Dendritic cell treated with granulocyte-macrophage colony-stimulating factor and Interleukin-4, amounts not matched to agents 40 ng/mL and 50 ng/mL, for 4 days (primary cell): ENCODE results near the gene IRX1.

Source experiments
- H3K27ac Mint-ChIP-seq: one replicate; pipeline ENCODE4 v1.8.0; 2022; ENCODE audit warnings: mild to moderate bottlenecking, mixed read lengths
- H3K27me3 Mint-ChIP-seq: one replicate; pipeline ENCODE4 v1.8.0; 2022; ENCODE audit warnings: mild to moderate bottlenecking, mixed read lengths
- H3K36me3 Mint-ChIP-seq: one replicate; pipeline ENCODE4 v1.8.0; 2022; ENCODE audit warnings: low read depth, mixed read lengths
- H3K4me1 Mint-ChIP-seq: one replicate; pipeline ENCODE4 v1.8.0; 2022; ENCODE audit warnings: low read depth, mixed read lengths
- H3K4me3 Mint-ChIP-seq: one replicate; pipeline ENCODE4 v1.8.0; 2022; ENCODE audit warnings: mild to moderate bottlenecking, moderate library complexity, mixed read lengths
- H3K9me3 Mint-ChIP-seq: one replicate; pipeline ENCODE4 v1.8.0; 2022; ENCODE audit warnings: mixed read lengths
- intact Hi-C: fragments of 100-400 bp; cut with micrococcal nuclease; formaldehyde crosslinking; loops from one replicate; pipeline ENCODE4 v1.15.0; 2022

Gene IRX1

DNA sequence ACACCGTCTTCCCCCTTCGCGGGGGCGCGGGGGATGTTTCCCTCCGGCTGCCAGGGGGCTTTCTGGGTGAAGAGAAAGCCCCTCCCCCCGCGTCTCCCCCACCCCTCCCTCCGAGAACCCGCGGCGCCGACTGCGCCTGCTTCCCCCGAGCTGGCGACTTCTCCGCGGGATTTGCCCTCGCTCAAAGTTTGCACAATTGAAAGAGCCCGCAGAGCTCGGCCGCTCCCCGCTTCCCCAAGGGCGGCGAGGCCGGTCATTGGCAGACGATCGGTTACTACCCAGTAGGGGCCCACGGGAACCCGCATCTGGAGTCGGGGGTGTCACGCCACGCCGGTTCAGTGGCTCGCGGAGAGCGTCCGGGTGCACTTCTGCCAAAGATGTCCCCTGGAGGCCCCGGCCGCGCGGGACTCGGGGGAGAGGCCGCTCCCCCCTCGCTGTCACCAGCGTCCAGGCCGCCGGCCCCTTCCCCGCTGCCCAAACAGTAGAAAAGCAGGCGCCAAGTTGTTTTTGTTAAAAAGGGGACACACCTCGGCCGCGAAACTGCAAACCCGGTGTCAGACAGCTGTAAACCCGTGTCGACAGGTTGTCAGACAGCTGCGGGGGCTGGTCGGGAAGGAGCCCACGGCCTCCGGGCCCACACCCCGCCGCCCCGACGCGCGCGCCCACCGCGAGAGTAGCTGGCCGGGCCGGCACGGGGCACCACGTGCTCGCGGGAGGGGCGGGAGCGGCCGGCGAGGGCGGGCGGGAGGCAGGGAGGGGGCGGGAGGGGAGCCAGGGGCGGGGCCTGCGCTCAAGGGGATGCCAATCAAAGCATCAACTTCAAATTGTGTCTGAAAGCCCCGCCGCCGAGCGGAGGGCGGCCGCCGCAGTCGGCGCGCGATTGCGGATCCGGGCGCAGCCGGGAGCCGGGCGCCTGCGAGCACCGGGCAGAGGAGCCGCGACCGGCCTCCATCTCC is at the start of gene IRX1:
TSS of gene IRX1 (plus strand) at position 827 of the 956 bp plus-strand sequence. CDS start 274 bp downstream, outside the sequence.
- H3K27me3 Mint-ChIP-seq = peaks cover 93% of the 10 kb centered on the region
- H3K27ac Mint-ChIP-seq = no peak within 1 kb of the TSS
- no peaks in the 10 kb centered on the region for H3K4me1 Mint-ChIP-seq
- intact Hi-C loops = no loop called here
- no peaks in the 10 kb centered on the region for H3K9me3 Mint-ChIP-seq
- no peak within 1 kb of the TSS for H3K4me3 Mint-ChIP-seq
- no peaks in the 10 kb centered on the region for H3K36me3 Mint-ChIP-seq

GRCh38 chr5:3546028-3546427 is 49.6 kb upstream of the IRX1 start:
- Mint-ChIP-seq H3K9me3 (no peaks in the 10 kb centered on the region), H3K27me3 (no peaks in the 10 kb centered on the region), H3K36me3 (no peaks in the 10 kb centered on the region), H3K27ac (no peak overlapping the region), H3K4me3 (no peak overlapping the region), H3K4me1 (no peaks in the 10 kb centered on the region)
- intact Hi-C loops = no loop called here

DNA sequence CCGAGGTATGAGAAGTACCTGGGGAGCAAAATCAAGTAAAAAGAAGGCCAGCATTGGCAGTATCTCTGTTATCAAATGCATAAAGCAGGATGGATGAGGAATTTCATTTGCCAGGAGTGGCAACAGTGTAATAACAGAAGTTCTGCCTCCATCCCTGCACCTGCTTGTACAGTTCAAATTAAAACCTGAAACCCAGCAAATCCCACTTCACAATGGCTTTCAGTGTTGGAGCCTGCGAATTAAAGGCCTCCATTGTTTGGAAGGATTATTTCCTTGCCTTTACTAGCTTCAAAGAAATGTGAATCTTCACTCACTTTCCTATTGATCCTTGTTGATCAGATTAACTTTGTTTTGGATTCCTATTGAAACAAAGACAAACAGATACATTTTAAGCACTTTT is 31.5 kb upstream of the IRX1 start:
- H3K9me3 Mint-ChIP-seq = peaks cover 11% of the 10 kb centered on the region
- no peak overlapping the region for H3K4me3 Mint-ChIP-seq
- no peaks in the 10 kb centered on the region for H3K27me3 Mint-ChIP-seq
- H3K36me3 Mint-ChIP-seq = no peaks in the 10 kb centered on the region
- no peak overlapping the region for H3K27ac Mint-ChIP-seq
- H3K4me1 Mint-ChIP-seq = no peaks in the 10 kb centered on the region
- intact Hi-C loops = no loop called here

DNA sequence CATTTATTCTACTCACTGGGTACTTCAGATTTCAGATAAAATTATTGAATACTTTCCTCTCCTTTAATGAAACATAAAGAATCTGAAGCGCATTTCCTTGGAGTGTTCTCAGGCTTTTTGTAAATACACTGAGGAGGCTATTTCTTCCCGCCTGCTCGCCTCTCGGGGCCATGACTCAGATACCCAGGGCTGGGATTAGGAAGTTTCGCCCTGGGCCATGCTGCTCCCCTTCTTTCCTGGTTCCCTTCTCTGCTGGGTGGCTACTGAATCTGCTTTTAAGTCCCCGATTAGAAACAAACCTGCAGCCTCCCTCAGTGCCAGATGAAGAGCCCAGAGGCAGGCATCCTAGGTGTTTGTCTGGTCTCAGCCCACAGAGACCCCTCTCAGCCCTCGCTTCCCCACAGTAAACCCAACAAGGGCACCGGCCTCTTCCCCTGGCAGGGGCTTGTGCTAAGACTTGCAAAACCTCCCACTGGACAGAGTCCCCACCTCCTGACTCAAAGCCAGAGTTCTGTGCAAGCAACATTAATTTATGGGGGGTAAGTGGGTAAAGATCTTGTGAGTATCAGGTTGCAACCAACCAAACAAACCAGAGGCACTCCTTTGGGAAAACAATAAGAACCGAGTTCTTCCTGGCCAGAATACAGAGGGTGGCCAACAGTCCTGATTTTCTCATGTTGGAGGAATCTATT is 30.7 kb upstream of the IRX1 start:
- Mint-ChIP-seq H3K27ac (no peak overlapping the region), H3K36me3 (no peaks in the 10 kb centered on the region), H3K4me1 (no peaks in the 10 kb centered on the region), H3K4me3 (no peak overlapping the region), H3K27me3 (no peaks in the 10 kb centered on the region), H3K9me3 (peaks cover 10% of the 10 kb centered on the region)
- intact Hi-C loops = no loop called here

DNA sequence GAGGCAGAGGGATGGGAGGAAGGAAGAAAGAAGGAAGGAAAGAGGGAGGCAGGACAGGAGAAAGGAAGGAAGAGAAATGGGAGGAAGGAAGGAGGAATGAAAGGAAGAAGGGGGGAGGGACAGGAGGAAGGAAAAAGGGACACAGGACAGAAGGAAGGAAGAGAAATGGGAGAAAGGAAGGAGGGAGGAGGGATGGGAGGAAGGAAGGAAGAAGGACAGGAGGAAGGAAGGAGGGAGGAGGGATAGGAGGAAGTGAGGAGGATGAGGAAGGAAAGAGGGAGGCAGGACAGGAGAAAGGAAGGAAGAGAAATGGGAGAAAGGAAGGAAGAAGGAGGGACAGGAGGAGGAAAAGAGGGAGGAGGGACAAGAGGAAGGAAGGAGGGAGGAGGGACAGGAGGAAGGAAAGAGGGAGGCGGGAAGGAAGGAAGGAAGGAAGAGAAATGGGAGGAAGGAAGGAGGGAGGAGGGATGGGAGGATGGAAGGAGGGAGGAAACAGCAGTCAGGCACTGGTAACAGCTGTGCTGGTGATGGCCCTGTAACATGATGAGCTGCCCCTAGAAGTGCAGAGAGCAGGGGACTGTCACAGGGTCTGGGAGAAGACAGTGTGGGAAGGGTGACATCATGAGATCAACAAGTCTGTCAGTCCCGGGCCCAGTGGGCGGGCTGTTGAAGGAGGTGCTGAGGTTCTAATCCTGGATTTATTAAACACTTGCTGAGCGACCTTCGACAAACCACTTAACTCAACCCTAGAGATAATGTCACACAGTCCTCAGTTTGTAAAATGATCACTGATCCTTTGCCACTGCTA is 10.7 kb upstream of the IRX1 start:
- intact Hi-C loops = no loop called here
- H3K36me3 Mint-ChIP-seq = no peaks in the 10 kb centered on the region
- no peaks in the 10 kb centered on the region for H3K4me1 Mint-ChIP-seq
- peaks cover 12% of the 10 kb centered on the region for H3K9me3 Mint-ChIP-seq
- no peak overlapping the region for H3K4me3 Mint-ChIP-seq
- H3K27ac Mint-ChIP-seq = no peak overlapping the region
- H3K27me3 Mint-ChIP-seq = peaks cover 23% of the 10 kb centered on the region

- Mint-ChIP-seq H3K4me1 (no peaks in the 10 kb centered on the region), H3K4me3 (no peak overlapping the region), H3K36me3 (no peaks in the 10 kb centered on the region), H3K27ac (no peak overlapping the region), H3K9me3 (no peaks in the 10 kb centered on the region), H3K27me3 (peaks cover 69% of the 10 kb centered on the region)
- intact Hi-C loops = no loop called here
These were observed 5.3 kb upstream of the IRX1 start for GRCh38 chr5:3590161-3590966.

GRCh38 chr5:3590967-3591900 is 4.4 kb upstream of the IRX1 start:
- H3K27me3 Mint-ChIP-seq = peaks cover 71% of the 10 kb centered on the region
- no peaks in the 10 kb centered on the region for H3K4me1 Mint-ChIP-seq
- H3K4me3 Mint-ChIP-seq = no peak overlapping the region
- no peak overlapping the region for H3K27ac Mint-ChIP-seq
- H3K9me3 Mint-ChIP-seq = no peaks in the 10 kb centered on the region
- no peaks in the 10 kb centered on the region for H3K36me3 Mint-ChIP-seq
- intact Hi-C loops = no loop called here

GRCh38 chr5:3592298-3592697 is 3.3 kb upstream of the IRX1 start:
- Mint-ChIP-seq H3K36me3 (no peaks in the 10 kb centered on the region), H3K9me3 (no peaks in the 10 kb centered on the region), H3K27me3 (peaks cover 82% of the 10 kb centered on the region), H3K27ac (no peak overlapping the region), H3K4me1 (no peaks in the 10 kb centered on the region), H3K4me3 (no peak overlapping the region)
- intact Hi-C loops = no loop called here

GRCh38 chr5:3593771-3594509 is 1.7 kb upstream of the IRX1 start:
- Mint-ChIP-seq H3K9me3 (no peaks in the 10 kb centered on the region), H3K36me3 (no peaks in the 10 kb centered on the region), H3K4me1 (no peaks in the 10 kb centered on the region), H3K27me3 (peaks cover 93% of the 10 kb centered on the region), H3K27ac (no peak overlapping the region), H3K4me3 (no peak overlapping the region)
- intact Hi-C loops = no loop called here

DNA sequence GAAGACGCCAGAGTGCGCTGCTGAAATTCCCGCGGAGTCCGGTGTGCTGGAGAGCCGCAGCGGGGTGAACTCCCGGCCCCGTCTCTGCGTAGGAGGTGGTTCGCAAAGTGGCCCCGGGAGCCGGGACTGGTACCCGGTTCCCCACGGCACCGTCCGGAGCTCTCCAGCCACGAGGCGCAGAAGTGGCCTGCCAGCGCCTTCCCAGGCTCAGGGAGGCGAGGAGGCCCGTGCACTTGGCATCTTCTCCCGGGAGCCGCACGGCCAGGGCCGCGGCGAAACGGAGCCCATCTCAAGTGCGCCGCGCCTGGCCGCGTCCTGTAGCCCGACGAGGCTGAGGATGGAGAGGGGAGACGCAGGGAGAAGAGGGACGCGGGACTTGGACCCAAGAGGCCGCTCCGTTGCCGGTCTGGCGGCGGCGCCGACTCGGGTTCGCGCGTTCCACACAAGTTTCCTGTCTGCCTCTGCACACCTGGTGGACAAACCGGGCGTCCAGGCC is 1.1 kb upstream of the IRX1 start:
- H3K27me3 Mint-ChIP-seq = peaks cover 93% of the 10 kb centered on the region
- no peaks in the 10 kb centered on the region for H3K4me1 Mint-ChIP-seq
- H3K9me3 Mint-ChIP-seq = no peaks in the 10 kb centered on the region
- H3K4me3 Mint-ChIP-seq = no peak overlapping the region
- no peaks in the 10 kb centered on the region for H3K36me3 Mint-ChIP-seq
- H3K27ac Mint-ChIP-seq = no peak overlapping the region
- intact Hi-C loops = no loop called here

DNA sequence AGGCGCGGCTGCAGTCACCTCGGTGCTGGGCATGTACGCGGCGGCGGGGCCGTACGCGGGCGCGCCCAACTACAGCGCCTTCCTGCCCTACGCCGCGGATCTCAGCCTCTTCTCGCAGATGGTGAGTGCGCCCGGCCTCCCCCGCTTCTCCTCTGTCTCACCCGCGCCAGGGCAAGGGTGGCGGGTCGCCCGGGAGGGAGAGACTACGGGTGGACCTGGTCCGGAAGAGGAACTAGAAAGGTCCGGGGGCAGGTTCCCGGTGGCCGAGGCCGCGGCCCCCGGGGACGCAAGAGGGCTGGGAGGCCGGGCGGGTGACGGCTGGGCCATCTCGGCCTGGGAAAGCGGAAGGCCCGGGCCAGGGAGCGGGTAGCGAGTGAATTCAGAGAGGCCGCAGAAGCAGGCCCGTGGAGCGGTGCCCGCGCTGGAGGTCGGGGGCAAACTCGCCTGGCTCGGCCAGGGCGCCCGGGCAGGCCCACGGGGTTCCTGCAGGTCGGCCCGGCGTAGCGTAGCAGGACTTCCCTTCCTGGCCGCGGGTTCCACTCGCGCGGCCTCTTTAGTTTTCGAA is 711 bp downstream of the IRX1 start:
- Mint-ChIP-seq H3K27ac (no peak overlapping the region), H3K36me3 (no peaks in the 10 kb centered on the region), H3K27me3 (peaks cover 93% of the 10 kb centered on the region), H3K4me3 (no peak overlapping the region), H3K9me3 (no peaks in the 10 kb centered on the region), H3K4me1 (no peaks in the 10 kb centered on the region)
- intact Hi-C loops = no loop called here

- Mint-ChIP-seq H3K27ac (no peak overlapping the region), H3K9me3 (no peaks in the 10 kb centered on the region), H3K4me3 (no peak overlapping the region), H3K27me3 (peaks cover 93% of the 10 kb centered on the region), H3K36me3 (no peaks in the 10 kb centered on the region), H3K4me1 (no peaks in the 10 kb centered on the region)
- intact Hi-C loops = no loop called here
These were observed 1.2 kb downstream of the IRX1 start for GRCh38 chr5:3596857-3597166.
